KMS-11 (cell line): ENCODE results near the gene CLMN.

Experiments
- H2AFZ ChIP-seq: fragments of 200-600 bp; sonication (generic); 2 replicates; pipeline ENCODE4 v1.6.1; 2016; ENCODE audit warnings: antibody characterized with exemption, mixed run types, low read depth
- H3K27ac ChIP-seq: fragments of 200-600 bp; sonication (generic); 2 replicates; pipeline ENCODE4 v1.6.1; 2016; ENCODE audit warnings: mild to moderate bottlenecking, mixed run types
- H3K27me3 ChIP-seq: fragments of 200-600 bp; sonication (generic); 2 replicates; pipeline ENCODE4 v1.6.1; 2017; ENCODE audit warnings: mild to moderate bottlenecking, low read depth, mixed run types, moderate library complexity; ENCODE audit not compliant: insufficient read depth
- H3K36me3 ChIP-seq: fragments of 200-600 bp; sonication (generic); 2 replicates; pipeline ENCODE4 v1.6.1; 2017; ENCODE audit warnings: mild to moderate bottlenecking, mixed run types; ENCODE audit not compliant: insufficient read depth
- H3K4me1 ChIP-seq: fragments of 200-600 bp; sonication (generic); 2 replicates; pipeline ENCODE4 v1.6.1; 2016; ENCODE audit warnings: mild to moderate bottlenecking, low read depth, mixed run types; ENCODE audit not compliant: poor library complexity, severe bottlenecking
- H3K4me2 ChIP-seq: fragments of 200-600 bp; sonication (generic); 2 replicates; pipeline ENCODE4 v1.7.0; 2016; ENCODE audit warnings: mild to moderate bottlenecking, mixed run types
- H3K4me3 ChIP-seq: fragments of 200-600 bp; sonication (generic); IDR thresholded peaks from 2 replicates; pipeline ENCODE4 v1.6.1; 2017; ENCODE audit warnings: low read depth, low read length, mixed read lengths; ENCODE audit not compliant: insufficient read depth
- H3K79me2 ChIP-seq: fragments of 200-600 bp; sonication (generic); 2 replicates; pipeline ENCODE4 v1.6.1; 2016; ENCODE audit warnings: low read depth, mixed run types; ENCODE audit not compliant: insufficient read depth
- H3K9ac ChIP-seq: fragments of 200-600 bp; sonication (generic); 2 replicates; pipeline ENCODE4 v1.6.1; 2016; ENCODE audit warnings: mild to moderate bottlenecking, mixed run types
- H4K20me1 ChIP-seq: fragments of 200-600 bp; sonication (generic); 2 replicates; pipeline ENCODE4 v1.6.1; 2016; ENCODE audit warnings: mild to moderate bottlenecking, mixed run types; ENCODE audit not compliant: insufficient read depth
- TF ChIP-seq, protein P1 (sequence below): fragments of 200-600 bp; sonication (generic); conservative IDR thresholded peaks from 2 replicates; pipeline ENCODE4 v1.6.1; 2017; ENCODE audit warnings: low read depth, mild to moderate bottlenecking, antibody characterized with exemption, low read length, moderate library complexity, mixed read lengths

The CLMN gene

DNA sequence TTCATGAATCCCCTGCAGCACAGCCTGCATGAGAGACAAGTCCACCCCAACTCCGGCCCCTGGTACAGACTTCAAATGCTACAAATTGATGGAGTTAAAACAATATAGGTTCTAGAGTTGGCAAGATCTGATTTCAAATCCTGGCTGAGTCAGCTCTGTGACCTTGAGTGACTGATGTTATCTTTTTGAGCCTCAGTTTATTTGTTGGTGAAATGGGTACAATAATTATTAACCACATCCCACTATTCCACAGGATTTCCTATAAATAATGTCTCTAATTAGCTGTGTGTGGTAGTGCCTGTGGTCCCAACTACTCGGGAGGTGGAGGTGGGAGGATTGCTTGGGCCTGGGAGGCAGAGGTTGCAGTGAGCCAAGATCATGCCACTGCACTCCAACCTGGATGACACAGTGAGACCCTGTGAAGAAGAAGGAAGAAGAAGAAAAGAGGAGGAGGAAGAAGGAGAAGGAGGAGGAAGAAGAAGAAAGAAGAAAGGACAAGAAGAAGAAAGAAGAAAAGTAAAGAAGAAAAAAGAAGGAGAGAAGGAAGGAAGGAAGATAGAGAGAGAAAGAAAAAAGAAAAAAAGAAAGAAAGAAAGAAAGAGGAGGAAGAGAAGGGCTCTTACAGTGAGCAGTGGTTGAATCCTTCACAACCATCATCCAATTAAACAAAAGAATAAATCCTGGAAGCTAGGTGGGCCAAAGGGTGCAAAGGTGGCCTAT, 122.7 kb downstream of the CLMN start:
- Histone ChIP-seq H3K9ac (no peak overlapping the region), H2AFZ (no peak overlapping the region)

DNA sequence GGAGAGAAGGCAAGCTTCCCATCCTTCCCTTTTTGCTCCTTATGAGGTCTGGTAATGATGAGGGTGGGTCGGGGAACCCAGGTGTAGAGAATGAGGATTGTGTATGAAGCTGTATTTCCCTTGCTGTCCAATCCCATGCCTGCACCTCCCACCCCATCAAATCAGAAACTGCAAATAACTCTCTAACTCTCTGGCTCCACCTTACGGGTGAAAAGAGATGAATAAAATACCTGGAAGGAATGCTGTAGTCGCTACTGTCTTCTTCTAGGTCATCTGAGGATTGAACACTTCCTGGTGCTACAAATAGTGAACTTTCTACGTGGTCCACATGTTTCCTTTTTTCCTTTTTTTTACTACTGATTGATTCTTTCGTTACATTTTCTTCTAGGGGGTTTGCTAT, 123.4 kb downstream of the CLMN start:
- no peak overlapping the region for H2AFZ ChIP-seq

More for the DNA sequence above, 122.7 kb downstream of the CLMN start:
- Histone ChIP-seq H3K27me3 (no peaks in the 10 kb centered on the region), H3K79me2 (no peaks in the 10 kb centered on the region), H4K20me1 (no peaks in the 10 kb centered on the region), H3K4me1 (no peaks in the 10 kb centered on the region), H3K4me3 (no peak overlapping the region), H3K27ac (no peak overlapping the region), H3K4me2 (no peak overlapping the region), H3K36me3 (no peaks in the 10 kb centered on the region)
- TF ChIP-seq, protein P1, sequence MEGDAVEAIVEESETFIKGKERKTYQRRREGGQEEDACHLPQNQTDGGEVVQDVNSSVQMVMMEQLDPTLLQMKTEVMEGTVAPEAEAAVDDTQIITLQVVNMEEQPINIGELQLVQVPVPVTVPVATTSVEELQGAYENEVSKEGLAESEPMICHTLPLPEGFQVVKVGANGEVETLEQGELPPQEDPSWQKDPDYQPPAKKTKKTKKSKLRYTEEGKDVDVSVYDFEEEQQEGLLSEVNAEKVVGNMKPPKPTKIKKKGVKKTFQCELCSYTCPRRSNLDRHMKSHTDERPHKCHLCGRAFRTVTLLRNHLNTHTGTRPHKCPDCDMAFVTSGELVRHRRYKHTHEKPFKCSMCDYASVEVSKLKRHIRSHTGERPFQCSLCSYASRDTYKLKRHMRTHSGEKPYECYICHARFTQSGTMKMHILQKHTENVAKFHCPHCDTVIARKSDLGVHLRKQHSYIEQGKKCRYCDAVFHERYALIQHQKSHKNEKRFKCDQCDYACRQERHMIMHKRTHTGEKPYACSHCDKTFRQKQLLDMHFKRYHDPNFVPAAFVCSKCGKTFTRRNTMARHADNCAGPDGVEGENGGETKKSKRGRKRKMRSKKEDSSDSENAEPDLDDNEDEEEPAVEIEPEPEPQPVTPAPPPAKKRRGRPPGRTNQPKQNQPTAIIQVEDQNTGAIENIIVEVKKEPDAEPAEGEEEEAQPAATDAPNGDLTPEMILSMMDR = no peak

DNA sequence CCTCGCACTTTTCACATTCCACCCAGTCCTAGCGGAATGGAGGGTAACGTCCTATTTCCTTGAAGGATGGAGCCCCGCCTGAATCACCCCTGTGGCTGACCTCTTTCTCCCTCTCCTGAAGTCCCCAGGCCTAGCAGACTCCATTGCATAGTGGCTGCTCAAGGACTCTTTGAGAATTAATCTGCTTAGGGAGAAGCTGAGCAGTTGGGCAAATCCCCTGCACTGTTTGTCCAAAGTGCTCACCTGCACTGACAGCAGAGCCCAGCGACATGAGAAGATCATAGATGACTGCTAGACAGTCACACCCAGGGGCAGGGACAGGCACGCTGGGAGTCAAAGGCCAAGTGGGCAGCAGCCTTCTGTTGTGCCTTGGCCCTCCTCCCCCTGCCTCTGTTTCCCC, 124.7 kb downstream of the CLMN start:
- no peaks in the 10 kb centered on the region for H3K79me2 ChIP-seq
- no peaks in the 10 kb centered on the region for H3K4me1 ChIP-seq
- no peaks in the 10 kb centered on the region for H3K27me3 ChIP-seq
- no peak overlapping the region for H3K4me2 ChIP-seq
- H4K20me1 ChIP-seq = no peaks in the 10 kb centered on the region
- H3K9ac ChIP-seq = no peak overlapping the region
- TF ChIP-seq, protein P1 = no peak
- no peak overlapping the region for H3K27ac ChIP-seq
- no peaks in the 10 kb centered on the region for H3K36me3 ChIP-seq
- no peak overlapping the region for H3K4me3 ChIP-seq
- no peak overlapping the region for H2AFZ ChIP-seq

More for the DNA sequence above, 123.4 kb downstream of the CLMN start:
- no peak overlapping the region for H3K4me3 ChIP-seq
- H3K27me3 ChIP-seq = no peaks in the 10 kb centered on the region
- H3K27ac ChIP-seq = no peak overlapping the region
- no peaks in the 10 kb centered on the region for H3K79me2 ChIP-seq
- TF ChIP-seq, protein P1 = no peak
- no peak overlapping the region for H3K9ac ChIP-seq
- H3K4me1 ChIP-seq = no peaks in the 10 kb centered on the region
- H3K36me3 ChIP-seq = no peaks in the 10 kb centered on the region
- no peak overlapping the region for H3K4me2 ChIP-seq
- H4K20me1 ChIP-seq = no peaks in the 10 kb centered on the region

DNA sequence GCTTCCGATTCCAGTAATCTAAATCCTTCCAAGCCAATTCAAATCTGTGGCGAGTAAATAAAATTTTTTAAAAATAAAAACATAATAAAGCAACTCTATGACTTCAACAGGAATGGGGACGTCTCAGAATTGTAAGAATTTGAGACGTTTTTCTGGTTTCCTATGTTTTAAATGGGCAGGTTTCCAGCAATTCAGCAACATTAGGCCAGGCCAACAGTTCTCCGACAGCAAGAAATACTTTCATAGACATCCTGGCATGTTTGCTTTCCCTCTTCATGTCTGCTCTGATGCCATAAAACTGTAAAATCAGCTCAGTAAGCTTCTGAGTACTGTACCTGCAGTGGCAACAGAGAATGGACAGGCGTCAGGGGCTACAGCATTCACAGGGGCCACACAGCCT, 126.6 kb downstream of the CLMN start:
- TF ChIP-seq, protein P1 = no peak
- H3K27ac ChIP-seq = no peak overlapping the region
- no peaks in the 10 kb centered on the region for H3K79me2 ChIP-seq
- no peak overlapping the region for H3K9ac ChIP-seq
- H3K4me1 ChIP-seq = no peaks in the 10 kb centered on the region
- H3K27me3 ChIP-seq = no peaks in the 10 kb centered on the region
- H3K4me2 ChIP-seq = no peak overlapping the region
- H4K20me1 ChIP-seq = no peaks in the 10 kb centered on the region
- H2AFZ ChIP-seq = no peak overlapping the region
- H3K36me3 ChIP-seq = no peaks in the 10 kb centered on the region
- no peak overlapping the region for H3K4me3 ChIP-seq
